Measurements from ENCODE around the gene KCNT1. TPM values are rescaled to one million over a fixed set of nuclear protein-coding genes. Genes with fewer than 3 reads are reported as not detected.
"Not testable (repeated sequence)": the region's sequence is repeated elsewhere in the genome, so short reads cannot be mapped to it uniquely, and the experiment has no call there.

The KCNT1 gene
- total RNA-seq, 1 donor from 2014 or later = not detected

- intact Hi-C loops (cut with DNase I) = no loop called here
- H3K27me3 ChIP-seq = no peaks in the 10 kb centered on the region
- no peak for TF ChIP-seq POLR2A (IDR thresholded peaks at IDR 0.05)
- no peak for TF ChIP-seq POLR2AphosphoS5 (IDR thresholded peaks at IDR 0.05; ENCODE audit: insufficient read depth in 1 of 2, low read depth in 1 of 2)
- TF ChIP-seq CTCF (IDR thresholded peaks at IDR 0.05) = no peak
Measured at GRCh38 chr9:135669616-135670285, 32.2 kb upstream of the KCNT1 start.

GRCh38 chr9:135670721-135671590, 31.0 kb upstream of the KCNT1 start:
- H3K27me3 ChIP-seq = no peaks in the 10 kb centered on the region
- no peak overlapping the region for H3K4me3 ChIP-seq
- DNase-seq (ENCODE audit: extremely low spot score in 2 of 2) = no peak
- no peak overlapping the region for H3K27ac ChIP-seq
- no peaks in the 10 kb centered on the region for H3K36me3 ChIP-seq
- intact Hi-C loops (cut with DNase I) = no loop called here
- H3K9me3 ChIP-seq = no peaks in the 10 kb centered on the region
- TF ChIP-seq POLR2AphosphoS5 (IDR thresholded peaks at IDR 0.05; ENCODE audit: insufficient read depth in 1 of 2, low read depth in 1 of 2) = no peak
- no peak for TF ChIP-seq CTCF (IDR thresholded peaks at IDR 0.05)
- TF ChIP-seq POLR2A (IDR thresholded peaks at IDR 0.05) = no peak
- H3K4me1 ChIP-seq = no peaks in the 10 kb centered on the region

More at GRCh38 chr9:135669616-135670285, 32.2 kb upstream of the KCNT1 start:
- Histone ChIP-seq H3K4me3 (no peak overlapping the region), H3K27ac (no peak overlapping the region), H3K4me1 (no peaks in the 10 kb centered on the region), H3K36me3 (no peaks in the 10 kb centered on the region), H3K9me3 (no peaks in the 10 kb centered on the region)
- DNase-seq (ENCODE audit: extremely low spot score in 2 of 2) = no peak

- Histone ChIP-seq H3K4me3 (no peak overlapping the region), H3K27me3 (no peaks in the 10 kb centered on the region), H3K9me3 (no peaks in the 10 kb centered on the region), H3K4me1 (no peaks in the 10 kb centered on the region), H3K27ac (no peak overlapping the region), H3K36me3 (no peaks in the 10 kb centered on the region)
- intact Hi-C loops (cut with DNase I) = no loop called here
- no peak for TF ChIP-seq CTCF (IDR thresholded peaks at IDR 0.05)
- no peak for TF ChIP-seq POLR2A (IDR thresholded peaks at IDR 0.05)
- no peak for TF ChIP-seq POLR2AphosphoS5 (IDR thresholded peaks at IDR 0.05; ENCODE audit: insufficient read depth in 1 of 2, low read depth in 1 of 2)
- no peak for DNase-seq (ENCODE audit: extremely low spot score in 2 of 2)
Measured at GRCh38 chr9:135671591-135672041, 30.4 kb upstream of the KCNT1 start.

GRCh38 chr9:135672786-135673185, 29.2 kb upstream of the KCNT1 start:
- intact Hi-C loops (cut with DNase I); H3K36me3 ChIP-seq; DNase-seq (ENCODE audit: extremely low spot score in 2 of 2); H3K4me3 ChIP-seq; H3K9me3 ChIP-seq; H3K27ac ChIP-seq; H3K27me3 ChIP-seq; H3K4me1 ChIP-seq: not testable (repeated sequence)

GRCh38 chr9:135673941-135674340, 28.0 kb upstream of the KCNT1 start:
- no peaks in the 10 kb centered on the region for H3K36me3 ChIP-seq
- no peaks in the 10 kb centered on the region for H3K27me3 ChIP-seq
- H3K4me3 ChIP-seq = no peak overlapping the region
- H3K4me1 ChIP-seq = no peaks in the 10 kb centered on the region
- H3K27ac ChIP-seq = no peak overlapping the region
- no peak for DNase-seq (ENCODE audit: extremely low spot score in 2 of 2)
- H3K9me3 ChIP-seq = no peaks in the 10 kb centered on the region
- TF ChIP-seq POLR2A (IDR thresholded peaks at IDR 0.05) (no peak), CTCF (IDR thresholded peaks at IDR 0.05) (no peak), POLR2AphosphoS5 (IDR thresholded peaks at IDR 0.05; ENCODE audit: insufficient read depth in 1 of 2, low read depth in 1 of 2) (no peak)
- intact Hi-C loops (cut with DNase I) = no loop called here

Measured in vagina (tissue), 2 donors.